Osteocyte (in vitro differentiated cells): Measurements from ENCODE around the gene ECE1. TPM values are rescaled to one million over a fixed set of nuclear protein-coding genes. Genes with fewer than 3 reads are reported as not detected.

ENCODE experiments used
- DNase-seq: peaks from one replicate; pipeline ENCODE4 v3.0.0; 2021; ENCODE audit warnings: mixed read lengths; ENCODE audit not compliant: unreplicated experiment; ENCODE audit errors: extremely low spot score
- H3K27ac Mint-ChIP-seq: one replicate; pipeline ENCODE4 v1.8.0; 2021; ENCODE audit warnings: mild to moderate bottlenecking, mixed read lengths; ENCODE audit not compliant: unreplicated experiment
- H3K27me3 Mint-ChIP-seq: one replicate; pipeline ENCODE4 v1.8.0; 2021; ENCODE audit warnings: mixed read lengths; ENCODE audit not compliant: unreplicated experiment
- H3K36me3 Mint-ChIP-seq: one replicate; pipeline ENCODE4 v1.8.0; 2021; ENCODE audit warnings: mixed read lengths; ENCODE audit not compliant: unreplicated experiment
- H3K4me1 Mint-ChIP-seq: one replicate; pipeline ENCODE4 v1.8.0; 2021; ENCODE audit warnings: mixed read lengths; ENCODE audit not compliant: unreplicated experiment
- H3K4me3 Mint-ChIP-seq: one replicate; pipeline ENCODE4 v1.8.0; 2021; ENCODE audit warnings: mild to moderate bottlenecking, moderate library complexity, mixed read lengths; ENCODE audit not compliant: unreplicated experiment
- H3K9me3 Mint-ChIP-seq: one replicate; pipeline ENCODE4 v1.8.0; 2021; ENCODE audit warnings: mixed read lengths; ENCODE audit not compliant: unreplicated experiment
- total RNA-seq: library from RNA; stranded (reverse); gene quantifications from 2 replicates; pipeline ENCODE4 v1.2.1, GENCODE V29; 2021
- TF ChIP-seq, protein P1 (sequence below): fragments of 200-600 bp; sonication (generic); IDR thresholded peaks from 2 replicates; pipeline ENCODE4 v1.5.0; 2021; ENCODE audit warnings: antibody characterized with exemption, mild to moderate bottlenecking, moderate library complexity

ECE1 gene
- total RNA-seq, 1 donor from 2014 or later, result 217 TPM

DNA sequence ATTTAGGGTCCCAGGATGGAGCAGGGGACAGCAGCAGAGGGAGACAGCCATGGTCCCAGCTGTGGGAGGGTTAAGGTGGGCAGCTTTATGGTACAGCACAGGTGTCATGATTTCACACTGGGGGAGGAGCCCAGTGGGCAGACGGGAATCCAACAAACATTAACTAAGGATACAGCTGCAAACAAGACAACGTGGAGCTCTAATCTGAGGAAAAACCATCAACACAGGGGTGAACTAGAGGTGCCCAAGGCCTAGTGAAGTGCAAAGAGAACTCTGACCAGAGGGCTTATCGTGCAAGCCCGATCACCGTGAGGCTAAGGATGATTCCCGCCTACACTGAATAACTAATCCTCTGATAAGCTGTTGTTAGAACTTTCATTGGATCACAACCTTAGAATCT is 18.7 kb downstream of the ECE1 start:
- Mint-ChIP-seq H3K9me3 (no peaks in the 10 kb centered on the region), H3K4me3 (no peak overlapping the region)
- no peak for DNase-seq

DNA sequence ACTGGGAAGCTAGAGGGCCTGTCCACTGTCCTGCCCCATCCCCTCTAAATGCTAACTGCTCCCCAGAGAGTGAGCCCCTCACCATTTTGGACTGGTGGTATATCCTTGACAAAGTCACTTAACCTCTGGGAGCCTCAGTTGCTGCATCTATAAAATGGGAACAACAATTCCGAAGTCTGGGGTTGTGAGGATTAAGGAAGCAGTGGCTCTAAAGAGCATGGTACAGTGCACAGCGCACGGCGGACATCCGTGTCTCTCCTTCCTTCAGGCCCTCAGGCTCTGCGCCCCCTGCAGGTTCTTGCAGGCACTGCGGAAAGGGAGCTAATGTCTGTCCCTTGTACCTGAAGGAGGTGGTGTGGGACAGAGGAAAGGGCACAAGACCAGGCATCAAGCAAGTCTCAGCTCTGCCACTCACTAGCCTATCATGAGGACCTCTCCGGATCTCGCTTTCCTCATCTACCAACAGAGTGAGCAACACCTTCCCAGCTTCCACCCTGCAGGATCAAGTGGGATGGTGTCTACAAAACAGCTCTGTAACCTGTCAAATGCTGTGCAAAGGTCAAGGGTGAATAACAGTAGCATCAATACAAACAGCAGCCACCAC is 20.1 kb downstream of the ECE1 start:
- peaks cover 56% of the 10 kb centered on the region for H3K36me3 Mint-ChIP-seq
- no peaks in the 10 kb centered on the region for H3K9me3 Mint-ChIP-seq
- no peak for DNase-seq
- TF ChIP-seq, protein P1, sequence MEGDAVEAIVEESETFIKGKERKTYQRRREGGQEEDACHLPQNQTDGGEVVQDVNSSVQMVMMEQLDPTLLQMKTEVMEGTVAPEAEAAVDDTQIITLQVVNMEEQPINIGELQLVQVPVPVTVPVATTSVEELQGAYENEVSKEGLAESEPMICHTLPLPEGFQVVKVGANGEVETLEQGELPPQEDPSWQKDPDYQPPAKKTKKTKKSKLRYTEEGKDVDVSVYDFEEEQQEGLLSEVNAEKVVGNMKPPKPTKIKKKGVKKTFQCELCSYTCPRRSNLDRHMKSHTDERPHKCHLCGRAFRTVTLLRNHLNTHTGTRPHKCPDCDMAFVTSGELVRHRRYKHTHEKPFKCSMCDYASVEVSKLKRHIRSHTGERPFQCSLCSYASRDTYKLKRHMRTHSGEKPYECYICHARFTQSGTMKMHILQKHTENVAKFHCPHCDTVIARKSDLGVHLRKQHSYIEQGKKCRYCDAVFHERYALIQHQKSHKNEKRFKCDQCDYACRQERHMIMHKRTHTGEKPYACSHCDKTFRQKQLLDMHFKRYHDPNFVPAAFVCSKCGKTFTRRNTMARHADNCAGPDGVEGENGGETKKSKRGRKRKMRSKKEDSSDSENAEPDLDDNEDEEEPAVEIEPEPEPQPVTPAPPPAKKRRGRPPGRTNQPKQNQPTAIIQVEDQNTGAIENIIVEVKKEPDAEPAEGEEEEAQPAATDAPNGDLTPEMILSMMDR, result peak; percentile 82
- H3K4me3 Mint-ChIP-seq, result no peak overlapping the region
- H3K27ac Mint-ChIP-seq, result peak overlapping the region; percentile 52
- no peaks in the 10 kb centered on the region for H3K27me3 Mint-ChIP-seq
- peaks cover 15% of the 10 kb centered on the region for H3K4me1 Mint-ChIP-seq

More for the DNA sequence above, 18.7 kb downstream of the ECE1 start:
- Mint-ChIP-seq H3K27me3 (no peaks in the 10 kb centered on the region), H3K36me3 (peaks cover 56% of the 10 kb centered on the region), H3K27ac (no peak overlapping the region), H3K4me1 (peaks cover 21% of the 10 kb centered on the region)
- TF ChIP-seq, protein P1, result no peak

DNA sequence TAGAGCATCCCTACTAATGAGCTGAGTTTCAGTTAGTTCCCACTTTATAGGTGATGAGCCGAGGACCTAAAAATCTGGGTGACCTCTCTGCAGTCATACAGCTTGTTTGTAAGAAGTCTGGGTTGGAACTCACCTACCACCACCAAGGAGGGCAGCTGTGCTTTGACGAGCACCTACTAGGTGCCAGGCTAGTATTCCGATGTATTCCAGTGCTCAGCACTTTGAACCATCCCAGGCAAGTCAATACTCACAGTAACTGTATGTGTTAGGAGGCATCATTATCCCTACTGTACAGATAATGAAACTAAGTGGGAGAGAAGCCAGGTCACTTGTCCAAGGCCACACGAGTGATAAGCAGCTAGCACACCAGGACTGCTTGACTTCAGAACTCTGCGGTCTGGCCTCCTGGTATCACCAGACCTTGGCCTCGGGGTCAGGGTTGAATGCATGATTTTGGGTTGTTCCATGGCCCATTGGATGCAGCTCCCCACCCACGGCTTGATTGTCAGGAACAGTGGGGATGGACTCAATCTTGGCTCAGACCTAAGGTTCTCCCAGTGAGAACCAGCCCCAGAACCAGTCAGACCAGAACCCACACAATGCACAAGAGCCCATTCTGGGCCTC is 20.7 kb downstream of the ECE1 start:
- DNase-seq, result no peak
- peaks cover 55% of the 10 kb centered on the region for H3K36me3 Mint-ChIP-seq
- no peak overlapping the region for H3K4me3 Mint-ChIP-seq

DNA sequence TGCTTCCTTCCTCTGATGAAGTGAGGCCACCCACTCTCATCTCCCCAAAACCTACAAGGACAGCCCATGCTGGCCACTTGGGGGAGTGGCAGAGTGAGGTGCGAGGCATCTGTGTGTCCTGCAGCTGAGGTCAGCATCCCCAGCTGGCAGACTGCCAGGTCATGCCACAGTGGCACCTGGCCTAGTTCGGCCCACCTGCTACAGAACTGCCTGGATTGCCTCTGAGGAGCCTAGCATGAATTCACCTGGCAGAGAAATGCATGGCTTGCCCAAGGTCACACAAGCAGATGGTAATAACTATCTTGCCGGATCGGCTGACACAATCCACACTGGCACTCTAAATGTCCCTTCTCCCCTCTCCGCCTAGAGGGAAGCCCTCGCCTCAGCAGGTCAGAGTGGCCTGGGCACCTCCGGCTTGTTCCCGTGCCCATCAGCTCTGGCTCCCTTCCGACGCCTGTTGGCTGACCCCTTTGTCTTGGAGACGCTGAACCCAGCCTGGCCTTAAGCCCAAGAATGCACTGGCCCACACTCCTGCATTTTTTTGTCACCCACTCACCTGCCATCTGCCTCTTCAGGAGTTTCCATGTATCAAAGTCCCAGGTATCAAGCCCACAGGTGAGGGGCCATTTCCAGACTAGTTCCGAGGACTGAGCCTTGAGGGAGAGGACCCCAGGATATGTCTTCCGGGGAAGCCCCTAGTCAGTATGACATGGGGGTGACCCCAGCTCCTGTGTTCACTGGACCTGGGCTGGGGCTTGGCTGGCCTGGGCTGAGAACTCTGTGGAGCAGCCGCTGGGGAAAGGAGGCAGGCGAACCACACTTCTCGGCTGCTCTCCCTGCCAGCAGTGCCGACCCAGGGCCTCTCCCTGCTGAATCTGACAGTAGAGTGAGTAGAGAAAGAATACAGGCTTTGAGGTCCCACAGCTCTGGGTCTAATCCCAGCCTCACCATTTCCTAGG is 21.7 kb downstream of the ECE1 start:
- peaks cover 20% of the 10 kb centered on the region for H3K4me1 Mint-ChIP-seq
- H3K27me3 Mint-ChIP-seq, result no peaks in the 10 kb centered on the region
- H3K4me3 Mint-ChIP-seq, result no peak overlapping the region
- TF ChIP-seq, protein P1, result no peak
- DNase-seq, result no peak
- H3K27ac Mint-ChIP-seq, result no peak overlapping the region
- peaks cover 55% of the 10 kb centered on the region for H3K36me3 Mint-ChIP-seq
- no peaks in the 10 kb centered on the region for H3K9me3 Mint-ChIP-seq

More for the DNA sequence above, 20.7 kb downstream of the ECE1 start:
- peaks cover 15% of the 10 kb centered on the region for H3K4me1 Mint-ChIP-seq
- TF ChIP-seq, protein P1, result no peak
- H3K9me3 Mint-ChIP-seq, result no peaks in the 10 kb centered on the region
- H3K27me3 Mint-ChIP-seq, result no peaks in the 10 kb centered on the region
- no peak overlapping the region for H3K27ac Mint-ChIP-seq
